H1 (cell line): ENCODE data around the gene SCN2A. TPM values are rescaled to one million over a fixed set of nuclear protein-coding genes. Genes with fewer than 3 reads are reported as not detected.

Source experiments
- CTCF ChIA-PET: fragments of 300-600 bp; sonication (Branson Sonifier 250); formaldehyde crosslinking; loops from one replicate; lab custom pipeline; 2021; ENCODE audit not compliant: partially characterized antibody; lab: Charles Lee
- POLR2A ChIA-PET: fragments of 300-600 bp; sonication (Branson Sonifier 250); formaldehyde crosslinking; loops from one replicate; lab custom pipeline; 2021; ENCODE audit warnings: inconsistent platforms; ENCODE audit not compliant: partially characterized antibody; lab: Charles Lee
- DNase-seq, 2 experiments: peaks; one replicate each; pipeline versions ENCODE4 v3.0.0 to v3.0.0-alpha.2; 2010 to 2022; ENCODE audit warnings: low spot score in 2 of 2, low read depth in 1 of 2, mixed read lengths in 1 of 2
- FAIRE-seq: peaks from 2 replicates; lab custom pipeline; 2011; peaks lifted over from hg19 to GRCh38; lab: Jason Lieb, UNC
- H2AFZ ChIP-seq: 2 replicates; pipeline ENCODE4 v1.8.1; 2012; ENCODE audit warnings: low read length, inconsistent platforms
- H2AK5ac ChIP-seq: 2 replicates; pipeline ENCODE4 v1.6.1; 2013; ENCODE audit warnings: low read depth, low read length
- H2BK120ac ChIP-seq: replicated peaks from 2 replicates; pipeline ENCODE3; 2013; ENCODE audit warnings: low read depth, low read length, inconsistent platforms
- H2BK12ac ChIP-seq: 2 replicates; pipeline ENCODE4 v1.6.1; 2013; ENCODE audit warnings: low read depth, low read length
- H2BK15ac ChIP-seq: 2 replicates; pipeline ENCODE4 v1.6.1; 2013; ENCODE audit warnings: low read length
- H2BK20ac ChIP-seq: 2 replicates; pipeline ENCODE4 v1.6.1; 2013; ENCODE audit warnings: low read length
- H2BK5ac ChIP-seq: 2 replicates; pipeline ENCODE4 v1.6.1; 2013; ENCODE audit warnings: low read depth, low read length
- H3K14ac ChIP-seq: 2 replicates; pipeline ENCODE4 v1.6.1; 2013; ENCODE audit warnings: inconsistent platforms; ENCODE audit not compliant: insufficient read length
- H3K18ac ChIP-seq: 2 replicates; pipeline ENCODE4 v1.6.1; 2013; ENCODE audit warnings: low read length; ENCODE audit errors: extremely low read depth
- H3K23ac ChIP-seq: 2 replicates; pipeline ENCODE4 v1.6.1; 2013; ENCODE audit warnings: inconsistent platforms; ENCODE audit not compliant: insufficient read length
- H3K23me2 ChIP-seq: 2 replicates; pipeline ENCODE4 v1.6.1; 2013; ENCODE audit warnings: low read depth, low read length
- H3K27ac ChIP-seq: 2 replicates; pipeline ENCODE4 v1.6.1; 2011; ENCODE audit warnings: low read depth, low read length, inconsistent platforms
- H3K27me3 ChIP-seq, 4 experiments: replicated peaks in 1 of 4; 1 replicate in 1 of 4; 2 replicates in 3 of 4; pipeline versions ENCODE4 v1.6.1 to v1.8.1; 2011 to 2013; ENCODE audit warnings: low read length in 3 of 4, mild to moderate bottlenecking in 3 of 4, inconsistent platforms in 2 of 4, mixed read lengths in 2 of 4, moderate library complexity in 1 of 4; ENCODE audit not compliant: control insufficient read depth in 3 of 4, insufficient read depth in 3 of 4; ENCODE audit errors: extremely low read depth in 1 of 4
- H3K36me3 ChIP-seq, 4 experiments: 2 replicates each; pipeline versions ENCODE4 v1.6.1 to v1.8.1; 2011 to 2013; ENCODE audit warnings: mild to moderate bottlenecking in 4 of 4, low read length in 3 of 4, moderate library complexity in 2 of 4, control low read depth in 1 of 4, inconsistent platforms in 1 of 4; ENCODE audit not compliant: insufficient read depth in 4 of 4, control insufficient read depth in 2 of 4
- H3K4ac ChIP-seq: replicated peaks from 2 replicates; pipeline ENCODE3; 2013; ENCODE audit warnings: low read length, low read depth, mixed read lengths, inconsistent platforms; ENCODE audit not compliant: insufficient read length
- H3K4me1 ChIP-seq, 4 experiments: replicated peaks in 1 of 4; 1 replicate in 1 of 4; 2 replicates in 3 of 4; pipeline versions ENCODE4 v1.6.1 to v1.8.1; 2011 to 2013; ENCODE audit warnings: low read length in 3 of 4, inconsistent platforms in 2 of 4, mixed read lengths in 1 of 4; ENCODE audit not compliant: insufficient read depth in 4 of 4, control insufficient read depth in 3 of 4
- H3K4me2 ChIP-seq, 2 experiments: 2 replicates each; pipeline versions ENCODE4 v1.6.1 to v1.8.1; 2011 to 2013; ENCODE audit warnings: low read depth in 2 of 2, low read length in 2 of 2, control low read depth in 1 of 2, inconsistent platforms in 1 of 2, mild to moderate bottlenecking in 1 of 2; ENCODE audit not compliant: insufficient read depth in 1 of 2
- H3K4me3 ChIP-seq, 4 experiments: fragments of 200-600, 300-600 bp in 1 of 4; sonication (generic), shearing (Covaris generic), sonication (Bioruptor Twin) in 1 of 4; 2 replicates each; pipeline versions ENCODE4 v1.5.1 to v1.8.1; 2011 to 2016; ENCODE audit warnings: low read length in 4 of 4, low read depth in 3 of 4, control low read depth in 2 of 4, inconsistent platforms in 2 of 4, mild to moderate bottlenecking in 2 of 4, mixed read lengths in 1 of 4, moderate library complexity in 1 of 4; ENCODE audit not compliant: insufficient read depth in 2 of 4; ENCODE audit errors: extremely low read depth in 1 of 4
- H3K56ac ChIP-seq: replicated peaks from 2 replicates; pipeline ENCODE3; 2013; ENCODE audit warnings: low read depth, mild to moderate bottlenecking, mixed read lengths, low read length, inconsistent platforms; ENCODE audit not compliant: insufficient read length
- H3K79me1 ChIP-seq: 2 replicates; pipeline ENCODE4 v1.6.1; 2013; ENCODE audit warnings: low read depth, low read length, control low read depth
- H3K79me2 ChIP-seq, 2 experiments: 2 replicates each; pipeline versions ENCODE4 v1.6.1 to v1.8.1; 2012 to 2013; ENCODE audit warnings: low read length in 2 of 2, mild to moderate bottlenecking in 2 of 2, inconsistent platforms in 1 of 2; ENCODE audit not compliant: insufficient read depth in 2 of 2, control insufficient read depth in 1 of 2
- H3K9ac ChIP-seq, 4 experiments: replicated peaks in 1 of 4; 1 replicate in 1 of 4; 2 replicates in 3 of 4; pipeline versions ENCODE4 v1.6.1 to v1.8.1; 2011 to 2013; ENCODE audit warnings: low read depth in 3 of 4, low read length in 3 of 4, control low read depth in 2 of 4, mild to moderate bottlenecking in 2 of 4, moderate library complexity in 2 of 4, inconsistent platforms in 1 of 4; ENCODE audit errors: extremely low read depth in 1 of 4
- H3K9me3 ChIP-seq, 2 experiments: 2 replicates each; pipeline versions ENCODE4 v1.6.1 to v1.8.1; 2012 to 2013; ENCODE audit warnings: mild to moderate bottlenecking in 2 of 2, moderate library complexity in 2 of 2, control low read depth in 1 of 2, inconsistent platforms in 1 of 2, low read depth in 1 of 2, low read length in 1 of 2, mixed read lengths in 1 of 2; ENCODE audit not compliant: insufficient read depth in 2 of 2
- H4K20me1 ChIP-seq, 2 experiments: replicated peaks in 1 of 2; 2 replicates each; pipeline versions ENCODE3 to v1.8.1; 2011 to 2013; ENCODE audit warnings: inconsistent platforms in 2 of 2, low read length in 2 of 2, mild to moderate bottlenecking in 1 of 2; ENCODE audit not compliant: insufficient read depth in 2 of 2, control insufficient read depth in 1 of 2
- H4K5ac ChIP-seq: 2 replicates; pipeline ENCODE4 v1.6.1; 2013; ENCODE audit warnings: low read length, low read depth, mixed read lengths, inconsistent platforms; ENCODE audit not compliant: insufficient read length
- H4K8ac ChIP-seq: 2 replicates; pipeline ENCODE4 v1.8.0; 2013; ENCODE audit warnings: mild to moderate bottlenecking, moderate library complexity, low read length, inconsistent platforms; ENCODE audit not compliant: insufficient read depth; ENCODE audit errors: extremely low read depth
- H4K91ac ChIP-seq: replicated peaks from 2 replicates; pipeline ENCODE3; 2013; ENCODE audit warnings: low read length, mixed read lengths, inconsistent platforms; ENCODE audit not compliant: insufficient read length
- CBX5 ChIP-seq: fragments of 300-800, 300-1000 bp; sonication (generic); IDR thresholded peaks from 2 replicates; pipeline ENCODE4 v1.7.1; 2016; ENCODE audit warnings: antibody characterized with exemption, low read length, low read depth
- CEBPB ChIP-seq: IDR thresholded peaks from 2 replicates; pipeline ENCODE4 v1.6.1; 2012; ENCODE audit warnings: low read depth, low read length
- FOSL1 ChIP-seq: IDR thresholded peaks from 2 replicates; pipeline ENCODE4 v1.6.1; 2011; ENCODE audit warnings: mild to moderate bottlenecking, low read depth, low read length, moderate library complexity; ENCODE audit not compliant: insufficient read depth
- GABPA ChIP-seq: IDR thresholded peaks from 2 replicates; pipeline ENCODE4 v1.6.1; 2011; ENCODE audit warnings: mild to moderate bottlenecking, low read length, moderate library complexity, borderline replicate concordance; ENCODE audit not compliant: insufficient read depth
- HDAC2 ChIP-seq, 2 experiments: fragments of 300-600 bp in 1 of 2; sonication (generic) in 1 of 2; IDR thresholded peaks; 2 replicates each; pipeline ENCODE4 v1.6.1; 2011 to 2012; ENCODE audit warnings: low read depth in 2 of 2, low read length in 2 of 2, mild to moderate bottlenecking in 2 of 2, moderate library complexity in 2 of 2, borderline replicate concordance in 1 of 2, inconsistent platforms in 1 of 2
- HDAC6 ChIP-seq: IDR thresholded peaks from one replicate; pipeline ENCODE4 v1.7.1; 2012; ENCODE audit warnings: low read depth, mild to moderate bottlenecking, inconsistent platforms, low read length, moderate library complexity
- KDM5A ChIP-seq: fragments of 200-600 bp; IDR thresholded peaks from 2 replicates; pipeline ENCODE4 v1.7.1; 2012; ENCODE audit warnings: mild to moderate bottlenecking, low read length, inconsistent platforms, mixed read lengths
- RXRA ChIP-seq: IDR thresholded peaks from 2 replicates; pipeline ENCODE4 v1.6.1; 2011; ENCODE audit warnings: low read depth, mild to moderate bottlenecking, low read length, moderate library complexity; ENCODE audit not compliant: insufficient read depth
- SAP30 ChIP-seq: fragments of 300-600 bp; sonication (generic); IDR thresholded peaks from 2 replicates; pipeline ENCODE4 v1.7.1; 2012; ENCODE audit warnings: low read length, moderate library complexity, mild to moderate bottlenecking, inconsistent platforms; ENCODE audit not compliant: insufficient read depth, insufficient replicate concordance
- SIRT6 ChIP-seq: IDR thresholded peaks from one replicate; pipeline ENCODE4 v1.7.1; 2012; ENCODE audit warnings: low read length, inconsistent platforms
- SP4 ChIP-seq: IDR thresholded peaks from 2 replicates; pipeline ENCODE4 v1.6.1; 2012; ENCODE audit warnings: low read length, inconsistent platforms
- TAF1 ChIP-seq: IDR thresholded peaks from 2 replicates; pipeline ENCODE4 v1.6.1; 2011; ENCODE audit warnings: mild to moderate bottlenecking, low read depth, low read length
- TCF12 ChIP-seq: IDR thresholded peaks from 2 replicates; pipeline ENCODE4 v1.6.1; 2011; ENCODE audit warnings: low read depth, mild to moderate bottlenecking, low read length
- polyA plus RNA-seq, 7 experiments: library from polyadenylated mRNA; depleted of rRNA in 3 of 7; stranded (reverse) in 5 of 7; unstranded in 2 of 7; fragments of >200 nt in 5 of 7; fragments of 200-250 nt in 2 of 7; gene quantifications; 1 replicate in 5 of 7; 2 replicates in 1 of 7; 4 replicates in 1 of 7; pipeline versions ENCODE4 v1.2.1 to v1.2.3, GENCODE V29; 2011 to 2013; ENCODE audit warnings: missing spikeins in 2 of 7, mixed read lengths in 2 of 7
- total RNA-seq: library from RNA; stranded (reverse); fragmentation: NEBNext Ultra II Directional; extraction: Animal tissue kit (Norgen Biotek cat#: 25700); gene quantifications from 2 replicates; pipeline ENCODE4 v1.2.1, GENCODE V29; 2021
- TF ChIP-seq, protein P1 (sequence below): IDR thresholded peaks from 2 replicates; pipeline ENCODE4 v1.6.1; 2011; ENCODE audit warnings: low read length, improper control_type of control experiment

Gene SCN2A
- total and polyA plus RNA-seq, 2 of the 8 experiments (the other 6 are each of a cell fraction or from before 2014, with no cell fraction given): 0.18 to 1.1 TPM

DNA sequence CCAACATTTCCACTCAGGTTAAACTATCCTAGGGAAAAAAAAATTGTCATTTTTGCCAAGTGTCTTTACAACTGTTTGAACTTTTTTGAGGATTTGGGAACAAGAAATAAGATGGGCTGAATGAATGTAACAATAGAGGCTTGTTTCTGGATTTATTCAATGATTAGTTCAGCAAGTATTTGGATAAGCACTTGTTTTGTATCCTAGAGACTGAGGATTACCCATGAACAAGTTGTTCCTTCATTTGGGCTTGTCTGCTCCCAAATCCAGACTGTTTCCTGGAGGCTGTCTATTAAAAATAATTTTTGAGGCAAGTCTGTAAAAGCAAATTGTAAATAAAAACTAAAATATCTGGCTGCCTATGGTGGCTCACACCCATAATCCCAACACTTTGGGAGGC is 168.3 kb downstream of the SCN2A start:
- no peak overlapping the region for H3K23ac ChIP-seq
- H3K79me1 ChIP-seq: no peaks in the 10 kb centered on the region
- H3K27ac ChIP-seq: no peak overlapping the region
- H3K27me3 ChIP-seq: no peaks in the 10 kb centered on the region
- no peak overlapping the region for H2BK120ac ChIP-seq
- no peaks in the 10 kb centered on the region for H3K23me2 ChIP-seq
- H2BK15ac ChIP-seq: no peak overlapping the region
- no peaks in the 10 kb centered on the region for H3K79me2 ChIP-seq
- no peak overlapping the region for H4K91ac ChIP-seq
- FAIRE-seq: no peak
- no peak overlapping the region for H2AFZ ChIP-seq
- H3K9me3 ChIP-seq: no peaks in the 10 kb centered on the region
- H2BK5ac ChIP-seq: no peak overlapping the region
- ChIA-PET POLR2A (no interaction called here), CTCF (interaction anchor here (1.6 to 8.3 kb wide), 2 partner anchors 9 to 155 kb away, joined by 5 to 69 read pairs; no protein-coding TSS in a partner anchor)
- no peak overlapping the region for H2BK20ac ChIP-seq
- H3K14ac ChIP-seq: no peak overlapping the region
- no peak overlapping the region for H3K56ac ChIP-seq
- H3K4me2 ChIP-seq: no peak overlapping the region
- H4K5ac ChIP-seq: no peak overlapping the region
- H3K36me3 ChIP-seq: no peaks in the 10 kb centered on the region
- no peak overlapping the region for H3K18ac ChIP-seq
- H4K8ac ChIP-seq: no peak overlapping the region
- H2BK12ac ChIP-seq: no peak overlapping the region
- no peak overlapping the region for H3K9ac ChIP-seq
- no peaks in the 10 kb centered on the region for H4K20me1 ChIP-seq
- H2AK5ac ChIP-seq: no peak overlapping the region
- DNase-seq: no peak
- no peak overlapping the region for H3K4ac ChIP-seq
- peaks cover 2 to 8% (median 7%) of the 10 kb centered on the region in 4 experiments; a peak in 5 of 7 replicates for H3K4me1 ChIP-seq
- H3K4me3 ChIP-seq: no peak overlapping the region
- TF ChIP-seq, protein P1, sequence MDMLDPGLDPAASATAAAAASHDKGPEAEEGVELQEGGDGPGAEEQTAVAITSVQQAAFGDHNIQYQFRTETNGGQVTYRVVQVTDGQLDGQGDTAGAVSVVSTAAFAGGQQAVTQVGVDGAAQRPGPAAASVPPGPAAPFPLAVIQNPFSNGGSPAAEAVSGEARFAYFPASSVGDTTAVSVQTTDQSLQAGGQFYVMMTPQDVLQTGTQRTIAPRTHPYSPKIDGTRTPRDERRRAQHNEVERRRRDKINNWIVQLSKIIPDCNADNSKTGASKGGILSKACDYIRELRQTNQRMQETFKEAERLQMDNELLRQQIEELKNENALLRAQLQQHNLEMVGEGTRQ: no peak
- no peak for TF ChIP-seq TCF12
- no peak for TF ChIP-seq CEBPB
- no peak for TF ChIP-seq HDAC2 (IDR thresholded peaks at IDR 0.05; ENCODE audit: borderline replicate concordance in 1 of 2, low read depth in 2 of 2, low read length in 2 of 2)
- no peak for TF ChIP-seq KDM5A
- TF ChIP-seq GABPA: no peak
- TF ChIP-seq SP4: no peak
- TF ChIP-seq HDAC6: no peak
- TF ChIP-seq SAP30: no peak
- TF ChIP-seq SIRT6: no peak
- TF ChIP-seq RXRA: no peak
- TF ChIP-seq CBX5: no peak
- TF ChIP-seq TAF1: no peak
- no peak for TF ChIP-seq FOSL1
